CD8-positive, alpha-beta memory T cell (primary cell): ENCODE data around the gene CCL18. TPM values are rescaled to one million over a fixed set of nuclear protein-coding genes. Genes with fewer than 3 reads are reported as not detected.
"Not testable (repeated sequence)": the region's sequence is repeated elsewhere in the genome, so short reads cannot be mapped to it uniquely, and the experiment has no call there.

ENCODE experiments used
- CTCF ChIA-PET: fragments of 350-600 bp; sonication (Branson Sonifier 250); formaldehyde crosslinking; loops from one replicate; lab custom pipeline; 2021; ENCODE audit warnings: antibody characterized with exemption; lab: Charles Lee
- POLR2A ChIA-PET: fragments of 350-600 bp; sonication (Branson Sonifier 250); formaldehyde crosslinking; loops from one replicate; lab custom pipeline; 2021; ENCODE audit warnings: antibody characterized with exemption; lab: Charles Lee
- DNase-seq, 5 donors: peaks; one replicate each; pipeline versions ENCODE4 v3.0.0 to v3.0.0-alpha.2; 2020 to 2022; ENCODE audit warnings: mixed read lengths in 1 of 5
- H3K27ac ChIP-seq: one replicate; pipeline ENCODE4 v1.7.0; 2013; ENCODE audit warnings: low read depth, mild to moderate bottlenecking, low read length, moderate library complexity
- H3K27me3 ChIP-seq: 2 replicates; pipeline ENCODE4 v1.7.0; 2013; ENCODE audit warnings: low read length, mild to moderate bottlenecking; ENCODE audit not compliant: insufficient read depth, poor library complexity, severe bottlenecking
- H3K36me3 ChIP-seq: 2 replicates; pipeline ENCODE4 v1.7.0; 2013; ENCODE audit warnings: mild to moderate bottlenecking, low read length, moderate library complexity; ENCODE audit not compliant: insufficient read depth
- H3K4me1 ChIP-seq: 2 replicates; pipeline ENCODE4 v1.7.0; 2013; ENCODE audit warnings: mild to moderate bottlenecking, low read length, moderate library complexity; ENCODE audit not compliant: insufficient read depth
- H3K4me3 ChIP-seq: 2 replicates; pipeline ENCODE4 v1.7.0; 2013; ENCODE audit warnings: mild to moderate bottlenecking, low read length
- H3K9me3 ChIP-seq: 2 replicates; pipeline ENCODE4 v1.7.0; 2013; ENCODE audit warnings: mild to moderate bottlenecking, low read length
- H3K27ac Mint-ChIP-seq, 8 donors: one replicate each; pipeline ENCODE4 v1.8.0; 2020 to 2021; ENCODE audit warnings: mixed read lengths in 8 of 8, mild to moderate bottlenecking in 6 of 8, inconsistent platforms in 3 of 8, moderate library complexity in 3 of 8
- H3K27me3 Mint-ChIP-seq, 2 donors: one replicate each; pipeline ENCODE4 v1.8.0; 2020 to 2021; ENCODE audit warnings: mixed read lengths in 2 of 2, mild to moderate bottlenecking in 1 of 2, moderate library complexity in 1 of 2
- H3K36me3 Mint-ChIP-seq, 3 donors: one replicate each; pipeline ENCODE4 v1.8.0; 2020 to 2021; ENCODE audit warnings: mixed read lengths in 3 of 3, inconsistent platforms in 1 of 3, mild to moderate bottlenecking in 1 of 3
- H3K4me1 Mint-ChIP-seq, 3 donors: one replicate each; pipeline ENCODE4 v1.8.0; 2020 to 2021; ENCODE audit warnings: mixed read lengths in 3 of 3, inconsistent platforms in 1 of 3, mild to moderate bottlenecking in 1 of 3
- H3K4me3 Mint-ChIP-seq, 7 donors: one replicate each; pipeline ENCODE4 v1.8.0; 2020 to 2021; ENCODE audit warnings: mixed read lengths in 7 of 7, mild to moderate bottlenecking in 6 of 7, moderate library complexity in 4 of 7, inconsistent platforms in 2 of 7
- H3K9me3 Mint-ChIP-seq, 5 donors: one replicate each; pipeline ENCODE4 v1.8.0; 2020 to 2022; ENCODE audit warnings: mixed read lengths in 5 of 5, mild to moderate bottlenecking in 3 of 5, moderate library complexity in 2 of 5, inconsistent platforms in 1 of 5
- polyA plus RNA-seq: library from polyadenylated mRNA; unstranded; fragments of 300-500 nt; fragmentation: Illumina TruSeq; gene quantifications from one replicate; pipeline ENCODE4 v1.2.3, GENCODE V29; 2021
- total RNA-seq, 2 experiments: library from RNA; stranded (reverse); gene quantifications; one replicate each; pipeline ENCODE4 v1.2.3, GENCODE V29; 2021

The CCL18 gene
- total and polyA plus RNA-seq, 3 experiments from 2014 or later: not detected

- Mint-ChIP-seq H3K27ac (peak overlapping the region in 6 of 8 donors; percentile 0 to 89 (median 48)), H3K9me3 (peaks cover 0 to 5% (median 0%) of the 10 kb centered on the region in 5 donors), H3K4me1 (peaks cover 38 to 58% (median 55%) of the 10 kb centered on the region in 3 donors), H3K36me3 (peaks cover 0 to under 1% (median 0%) of the 10 kb centered on the region in 3 donors), H3K27me3 (no peaks in the 10 kb centered on the region), H3K4me3 (peak overlapping the region in 6 of 7 donors; percentile 18 to 63 (median 34))
- DNase-seq: peak; percentile 27 to 77 (median 59)
- Histone ChIP-seq H3K27ac (no peak overlapping the region), H3K36me3 (no peaks in the 10 kb centered on the region), H3K4me1 (peaks cover 29% of the 10 kb centered on the region), H3K9me3 (no peaks in the 10 kb centered on the region), H3K4me3 (no peak overlapping the region), H3K27me3 (no peaks in the 10 kb centered on the region)
- ChIA-PET POLR2A (interaction anchor here (0.5 to 1.1 kb wide), 3 partner anchors 10 to 151 kb away, joined by 3 to 4 read pairs (median 4); no protein-coding TSS in a partner anchor), CTCF (interaction anchor here (0.6 to 4.1 kb wide), 28 partner anchors 9 to 308 kb away, joined by 3 to 25 read pairs (median 6); partner anchors contain the start of genes CCL18, CCL3 and TAF15)
Measured at GRCh38 chr17:36072431-36073121, 8.5 kb downstream of the CCL18 start.

DNA sequence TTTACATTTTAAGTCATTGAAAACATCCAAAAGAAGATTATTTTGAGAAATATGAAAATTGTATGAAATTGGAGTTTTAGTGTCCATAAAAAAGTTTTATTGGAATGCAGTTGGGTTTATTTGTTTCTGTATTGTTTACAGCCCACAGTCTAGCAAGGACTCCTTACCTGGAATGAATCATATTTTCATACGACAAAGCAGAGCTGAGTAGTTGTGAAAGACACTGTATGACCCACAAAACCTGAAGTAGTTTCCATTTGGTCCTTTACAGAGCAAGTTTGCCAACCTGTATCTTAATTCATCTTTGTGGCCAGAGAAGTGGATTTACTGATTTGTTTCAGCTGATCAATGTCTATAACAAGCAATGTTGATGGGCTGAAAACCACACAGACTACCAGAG, 10.3 kb downstream of the CCL18 start:
- POLR2A ChIA-PET: interaction anchor here (0.8 kb wide), 1 partner anchor 203 kb away, joined by 3 read pairs; no protein-coding TSS in a partner anchor
- peak overlapping the region in 5 of 7 donors; percentile 19 to 59 (median 40) for H3K4me3 Mint-ChIP-seq
- peaks cover 0 to 6% (median 0%) of the 10 kb centered on the region in 3 donors for H3K36me3 Mint-ChIP-seq
- H3K36me3 ChIP-seq: no peaks in the 10 kb centered on the region
- H3K27ac Mint-ChIP-seq: peak overlapping the region in 4 of 8 donors; percentile 46 to 77 (median 71)
- H3K4me3 ChIP-seq: no peak overlapping the region
- CTCF ChIA-PET: interaction anchor here (1.0 to 4.1 kb wide), 4 partner anchors 13 to 225 kb away, joined by 3 to 25 read pairs (median 8); no protein-coding TSS in a partner anchor
- no peaks in the 10 kb centered on the region for H3K27me3 Mint-ChIP-seq
- peaks cover 20% of the 10 kb centered on the region for H3K4me1 ChIP-seq
- H3K27ac ChIP-seq: no peak overlapping the region
- peaks cover 31 to 49% (median 41%) of the 10 kb centered on the region in 3 donors for H3K4me1 Mint-ChIP-seq
- DNase-seq: no peak
- no peaks in the 10 kb centered on the region for H3K9me3 ChIP-seq
- peaks cover 0 to 6% (median 0%) of the 10 kb centered on the region in 5 donors for H3K9me3 Mint-ChIP-seq
- no peaks in the 10 kb centered on the region for H3K27me3 ChIP-seq

DNA sequence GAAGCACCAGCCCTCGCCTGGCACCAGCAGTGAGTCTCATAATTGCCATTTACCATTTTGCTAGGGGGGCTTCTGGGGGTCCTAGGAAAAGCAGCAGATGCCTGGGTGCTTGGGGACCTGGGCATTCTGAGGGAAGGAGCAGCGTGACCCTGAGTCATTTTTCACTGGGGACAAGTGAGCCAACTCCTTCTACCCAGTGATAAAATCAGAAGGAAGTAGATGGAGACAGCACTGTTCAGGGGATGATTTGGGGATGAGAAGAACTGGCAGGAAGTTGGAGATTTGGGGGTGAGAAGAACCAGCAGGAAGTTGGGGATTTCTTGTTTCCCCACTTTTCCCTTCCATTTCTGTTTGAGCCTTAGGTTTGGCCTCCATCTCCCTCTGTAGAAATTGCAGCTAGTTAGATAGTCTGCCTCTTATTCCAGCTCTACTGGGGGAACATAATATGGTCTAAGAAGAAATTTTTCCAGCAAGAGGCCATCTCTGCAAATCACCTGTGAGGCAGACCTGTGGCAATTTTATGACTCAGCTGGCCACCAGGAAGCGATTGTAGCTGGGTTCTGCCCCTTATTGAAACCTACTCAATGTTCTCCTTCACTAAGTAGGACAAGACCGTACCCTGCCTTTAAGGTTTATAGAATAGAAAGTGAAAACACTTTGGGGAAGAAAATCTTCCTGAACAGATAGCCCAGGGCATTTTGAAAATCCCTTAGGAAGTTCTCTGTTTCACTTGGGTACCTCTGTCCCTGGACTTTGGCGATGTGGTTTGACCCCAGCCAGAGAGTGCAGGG, 17.8 kb downstream of the CCL18 start:
- CTCF ChIA-PET: interaction anchor here (1.2 to 3.0 kb wide), 4 partner anchors 9 to 233 kb away, joined by 3 to 12 read pairs (median 4); partner anchors contain the start of gene CCL4
- Histone ChIP-seq H3K4me1 (peaks cover 32% of the 10 kb centered on the region), H3K27ac (peak overlapping the region; percentile 84)
- Mint-ChIP-seq H3K4me3 (peak overlapping the region; percentile 68 to 83 (median 79)), H3K27ac (peak overlapping the region; percentile 96 to 99 (median 98)), H3K4me1 (peaks cover 54 to 68% (median 55%) of the 10 kb centered on the region in 3 donors)
- H3K36me3 Mint-ChIP-seq, H3K36me3 ChIP-seq, H3K9me3 Mint-ChIP-seq, H3K4me3 ChIP-seq, H3K27me3 ChIP-seq, H3K9me3 ChIP-seq, H3K27me3 Mint-ChIP-seq: not testable (repeated sequence)
- peak in 1 of 5 donors; percentile 33 for DNase-seq
- POLR2A ChIA-PET: interaction anchor here (0.7 to 1.2 kb wide), 3 partner anchors 22 to 110 kb away, joined by 3 to 4 read pairs (median 3); partner anchors contain the start of gene CCL4

- not testable (repeated sequence) for H3K4me3 ChIP-seq, H3K36me3 ChIP-seq, H3K27me3 ChIP-seq, H3K36me3 Mint-ChIP-seq, H3K27me3 Mint-ChIP-seq, H3K9me3 ChIP-seq, H3K9me3 Mint-ChIP-seq
- Histone ChIP-seq H3K4me1 (peaks cover 32% of the 10 kb centered on the region), H3K27ac (peak overlapping the region; percentile 84)
- Mint-ChIP-seq H3K4me3 (peak overlapping the region; percentile 68 to 83 (median 79)), H3K4me1 (peaks cover 55 to 74% (median 56%) of the 10 kb centered on the region in 3 donors), H3K27ac (peak overlapping the region; percentile 96 to 99 (median 98))
- ChIA-PET POLR2A (interaction anchor here (0.7 to 1.2 kb wide), 4 partner anchors 10 to 110 kb away, joined by 3 to 4 read pairs (median 3); partner anchors contain the start of gene CCL4), CTCF (interaction anchor here (0.8 to 3.0 kb wide), 5 partner anchors 10 to 233 kb away, joined by 3 to 12 read pairs (median 4); partner anchors contain the start of gene CCL4)
- DNase-seq: peak; percentile 20 to 92 (median 55)
Measured at GRCh38 chr17:36082482-36083120, 18.5 kb downstream of the CCL18 start.

- POLR2A ChIA-PET, H3K27me3 Mint-ChIP-seq, H3K9me3 ChIP-seq, H3K36me3 Mint-ChIP-seq, H3K9me3 Mint-ChIP-seq, H3K36me3 ChIP-seq, DNase-seq, H3K4me3 ChIP-seq, H3K27ac ChIP-seq, CTCF ChIA-PET, H3K27me3 ChIP-seq: not testable (repeated sequence)
- peaks cover 32% of the 10 kb centered on the region for H3K4me1 ChIP-seq
- peak overlapping the region in 5 of 7 donors; percentile 5 to 73 (median 59) for H3K4me3 Mint-ChIP-seq
- H3K27ac Mint-ChIP-seq: peak overlapping the region; percentile 79 to 99 (median 92)
- peaks cover 59 to 83% (median 60%) of the 10 kb centered on the region in 3 donors for H3K4me1 Mint-ChIP-seq
Measured at GRCh38 chr17:36083691-36084090, 19.6 kb downstream of the CCL18 start.

GRCh38 chr17:36085765-36086164, 21.7 kb downstream of the CCL18 start:
- Histone ChIP-seq H3K4me1 (peaks cover 46% of the 10 kb centered on the region), H3K36me3 (no peaks in the 10 kb centered on the region), H3K27ac (no peak overlapping the region), H3K9me3 (no peaks in the 10 kb centered on the region), H3K4me3 (no peak overlapping the region), H3K27me3 (no peaks in the 10 kb centered on the region)
- Mint-ChIP-seq H3K9me3 (no peaks in the 10 kb centered on the region), H3K36me3 (no peaks in the 10 kb centered on the region), H3K27ac (peak overlapping the region; percentile 70 to 95 (median 84)), H3K27me3 (no peaks in the 10 kb centered on the region), H3K4me1 (peaks cover 77 to 93% (median 80%) of the 10 kb centered on the region in 3 donors), H3K4me3 (peak overlapping the region; percentile 2 to 88 (median 24))
- no peak for DNase-seq
- ChIA-PET CTCF (interaction anchor here (0.8 to 2.4 kb wide), 2 partner anchors 13 to 22 kb away, joined by 3 to 15 read pairs; no protein-coding TSS in a partner anchor), POLR2A (no interaction called here)

DNA sequence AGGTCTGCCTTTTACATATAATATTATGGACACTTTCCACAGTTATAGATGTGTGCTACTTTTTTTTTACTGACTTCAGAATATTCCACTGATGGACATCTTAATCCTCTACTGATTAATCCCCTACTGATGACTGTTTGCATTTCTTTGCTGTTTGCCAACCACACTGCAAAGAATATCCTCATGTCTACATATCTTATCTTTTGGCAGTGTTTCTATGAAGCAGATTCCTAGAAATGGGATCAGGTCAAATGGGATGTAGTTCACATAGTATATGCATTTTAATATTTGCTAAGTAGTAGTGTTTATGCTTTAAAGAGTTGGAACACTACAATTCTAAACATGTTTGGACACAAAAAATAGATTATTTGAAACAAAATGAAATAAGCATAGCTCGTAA, 22.7 kb downstream of the CCL18 start:
- H3K4me1 Mint-ChIP-seq: peaks cover 71 to 88% (median 80%) of the 10 kb centered on the region in 3 donors
- Histone ChIP-seq H3K36me3 (no peaks in the 10 kb centered on the region), H3K4me1 (peaks cover 38% of the 10 kb centered on the region), H3K9me3 (no peaks in the 10 kb centered on the region), H3K27ac (no peak overlapping the region), H3K27me3 (no peaks in the 10 kb centered on the region), H3K4me3 (no peak overlapping the region)
- H3K27me3 Mint-ChIP-seq: no peaks in the 10 kb centered on the region
- DNase-seq: no peak
- ChIA-PET POLR2A (no interaction called here), CTCF (interaction anchor here (0.9 to 2.4 kb wide), 4 partner anchors 12 to 62 kb away, joined by 3 to 15 read pairs (median 3); no protein-coding TSS in a partner anchor)
- H3K27ac Mint-ChIP-seq: peak overlapping the region in 1 of 8 donors; percentile 39
- no peaks in the 10 kb centered on the region for H3K36me3 Mint-ChIP-seq
- H3K9me3 Mint-ChIP-seq: no peaks in the 10 kb centered on the region
- H3K4me3 Mint-ChIP-seq: no peak overlapping the region
